Activated CD8-positive, alpha-beta memory T cell treated with anti-CD3 and anti-CD28 coated beads, Interleukin-2, amount 10 ng/mL, durations not matched to agents 7 days and 5 days (primary cell): ENCODE data around the gene MICALL2. TPM values are rescaled to one million over a fixed set of nuclear protein-coding genes. Genes with fewer than 3 reads are reported as not detected.

Source experiments
- ATAC-seq: fragments of 150-1000 bp; cut with Tn5 transposase; one replicate; pipeline ENCODE4 v1.10.0; 2021; ENCODE audit warnings: moderate library complexity
- CTCF ChIA-PET: fragments of 350-600 bp; sonication (Branson Sonifier 250); formaldehyde crosslinking; loops from one replicate; lab custom pipeline; 2021; ENCODE audit warnings: antibody characterized with exemption; lab: Charles Lee
- DNase-seq: peaks from one replicate; pipeline ENCODE4 v3.0.0-alpha.2; 2020
- H3K27ac Mint-ChIP-seq: one replicate; pipeline ENCODE4 v1.8.0; 2021; ENCODE audit warnings: mild to moderate bottlenecking, mixed read lengths
- H3K27me3 Mint-ChIP-seq: one replicate; pipeline ENCODE4 v1.8.0; 2021; ENCODE audit warnings: mixed read lengths
- H3K36me3 Mint-ChIP-seq: one replicate; pipeline ENCODE4 v1.8.0; 2021; ENCODE audit warnings: mild to moderate bottlenecking, mixed read lengths
- H3K4me1 Mint-ChIP-seq: one replicate; pipeline ENCODE4 v1.8.0; 2021; ENCODE audit warnings: mixed read lengths
- H3K4me3 Mint-ChIP-seq: one replicate; pipeline ENCODE4 v1.8.0; 2021; ENCODE audit warnings: mild to moderate bottlenecking, moderate library complexity, mixed read lengths
- H3K9me3 Mint-ChIP-seq: one replicate; pipeline ENCODE4 v1.8.0; 2022; ENCODE audit warnings: low read depth, mixed read lengths
- total RNA-seq, 2 experiments: library from RNA; stranded (reverse); gene quantifications; one replicate each; pipeline ENCODE4 v1.2.3, GENCODE V29; 2021

MICALL2 gene
- total RNA-seq, 2 experiments from 2014 or later = 2.1 to 2.2 TPM

DNA sequence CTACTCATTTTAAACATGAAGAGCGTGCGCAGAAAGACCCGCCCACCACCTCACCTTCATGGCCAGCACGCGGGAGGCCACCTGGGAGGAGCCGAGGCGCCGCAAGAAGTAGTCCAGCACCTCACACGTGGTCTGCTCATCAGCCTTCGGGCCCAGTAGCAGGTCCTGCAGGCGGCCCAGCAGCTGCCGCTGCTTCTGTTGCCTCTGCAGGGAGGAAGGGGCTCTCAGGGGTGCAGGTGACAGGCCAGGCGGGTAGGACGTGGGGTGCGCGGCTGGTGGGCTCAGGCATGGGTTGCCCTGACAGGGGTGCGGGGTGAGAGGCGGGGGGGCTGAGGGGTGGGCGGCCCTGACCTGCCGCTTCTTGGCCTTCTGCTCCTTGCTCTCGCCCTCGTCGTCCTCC is 27.3 kb upstream of the MICALL2 start:
- H3K9me3 Mint-ChIP-seq = no peaks in the 10 kb centered on the region
- H3K27ac Mint-ChIP-seq = no peak overlapping the region
- DNase-seq (no peak), ATAC-seq (no peak)
- peaks cover 4% of the 10 kb centered on the region for H3K36me3 Mint-ChIP-seq
- CTCF ChIA-PET = no interaction called here
- no peaks in the 10 kb centered on the region for H3K27me3 Mint-ChIP-seq
- H3K4me1 Mint-ChIP-seq = no peaks in the 10 kb centered on the region
- no peak overlapping the region for H3K4me3 Mint-ChIP-seq

DNA sequence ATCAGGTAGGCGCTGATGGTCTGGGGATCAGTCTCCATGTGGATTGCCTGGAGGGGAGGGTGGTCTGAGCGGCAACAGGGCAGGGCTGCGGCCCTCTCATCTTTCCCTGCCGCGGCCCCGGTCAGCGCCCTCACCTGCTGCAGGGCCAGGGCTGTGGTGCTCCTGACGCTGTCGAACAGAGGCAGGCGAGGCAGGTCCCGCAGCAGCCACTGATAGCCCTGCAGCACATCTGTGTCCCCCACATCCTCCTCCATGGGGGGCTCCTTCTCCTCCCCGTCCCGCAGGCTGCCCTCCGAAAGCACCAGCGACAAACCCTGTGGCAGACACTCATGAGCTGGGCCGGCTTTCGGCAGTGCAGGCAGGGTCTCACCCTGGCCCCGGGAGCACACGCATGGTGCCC is 25.9 kb upstream of the MICALL2 start:
- Mint-ChIP-seq H3K4me3 (no peak overlapping the region), H3K4me1 (no peaks in the 10 kb centered on the region), H3K27me3 (no peaks in the 10 kb centered on the region), H3K9me3 (no peaks in the 10 kb centered on the region), H3K27ac (no peak overlapping the region), H3K36me3 (peaks cover 2% of the 10 kb centered on the region)
- CTCF ChIA-PET = interaction anchor here (0.8 kb wide), 1 partner anchor 11 kb away, joined by 3 read pairs; no protein-coding TSS in a partner anchor
- ATAC-seq (no peak), DNase-seq (no peak)

DNA sequence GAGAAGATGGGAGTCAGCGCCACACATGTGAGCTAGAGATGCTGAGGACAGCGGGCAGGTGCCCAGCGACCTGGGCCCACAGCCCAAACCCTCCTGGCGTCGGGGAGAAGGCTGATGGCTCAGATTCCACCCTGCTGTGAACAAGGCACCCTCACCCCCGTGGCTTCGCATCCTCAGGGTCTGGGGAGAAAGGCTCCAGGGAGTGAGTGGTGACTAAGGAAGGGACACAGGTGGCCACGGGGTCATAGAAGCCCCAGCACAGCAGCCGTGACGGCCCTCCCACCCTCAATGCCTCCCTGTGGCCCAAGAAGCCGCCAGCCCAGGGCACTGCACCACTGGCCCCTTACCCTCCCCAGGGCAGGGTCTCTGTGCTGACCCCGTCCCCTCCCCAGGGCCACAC is 25.3 kb upstream of the MICALL2 start:
- no peaks in the 10 kb centered on the region for H3K4me1 Mint-ChIP-seq
- no peak for DNase-seq
- no peak overlapping the region for H3K27ac Mint-ChIP-seq
- CTCF ChIA-PET = no interaction called here
- H3K27me3 Mint-ChIP-seq = no peaks in the 10 kb centered on the region
- peaks cover 2% of the 10 kb centered on the region for H3K36me3 Mint-ChIP-seq
- ATAC-seq = no peak
- H3K9me3 Mint-ChIP-seq = no peaks in the 10 kb centered on the region
- H3K4me3 Mint-ChIP-seq = no peak overlapping the region

DNA sequence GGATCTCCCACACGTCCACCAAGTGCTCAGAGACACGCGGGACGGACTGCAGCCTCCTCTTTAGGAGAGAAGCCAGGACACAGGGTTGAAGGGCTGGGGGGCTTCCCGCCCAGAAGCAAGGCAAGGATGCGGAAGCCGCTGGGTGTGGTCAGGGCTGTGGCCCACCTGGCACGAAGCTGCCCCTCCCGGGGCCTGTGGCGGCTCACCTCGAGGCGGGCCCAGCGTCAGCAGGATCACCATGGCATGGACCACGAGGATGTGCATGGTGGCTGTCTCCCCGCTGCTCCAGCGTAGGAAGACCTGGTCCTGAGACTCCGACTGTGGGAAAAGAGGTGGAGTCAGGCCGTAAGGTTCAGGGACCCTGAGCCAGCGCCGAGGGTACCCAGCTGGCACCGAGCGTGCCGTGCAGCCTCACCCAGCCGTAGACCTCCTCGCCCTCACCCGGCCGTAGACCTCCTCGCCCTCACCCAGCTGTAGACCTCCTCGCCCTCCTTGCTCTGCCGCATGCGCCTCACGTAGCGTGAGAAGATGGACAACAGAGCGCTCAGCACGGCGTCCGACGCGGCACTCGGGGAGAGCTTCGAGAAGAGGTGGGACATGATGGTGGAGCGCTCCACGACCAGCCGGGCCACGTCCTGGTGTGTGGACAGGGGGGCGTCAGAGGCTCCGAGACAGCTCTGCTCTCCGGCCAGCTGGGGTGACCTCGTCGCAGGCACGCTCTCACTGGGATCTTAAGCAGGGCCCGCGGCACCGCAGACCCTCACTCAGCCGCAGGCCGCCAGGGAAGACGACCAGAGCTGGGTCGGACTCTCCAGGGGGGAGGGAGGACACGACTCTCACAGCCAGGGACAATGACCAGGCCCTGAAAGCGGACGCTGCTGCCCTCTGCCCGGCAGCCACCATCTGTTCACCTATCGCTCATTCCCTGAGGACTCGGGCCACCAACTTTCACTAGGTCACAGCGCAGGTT is 24.6 kb upstream of the MICALL2 start:
- H3K9me3 Mint-ChIP-seq = no peaks in the 10 kb centered on the region
- H3K36me3 Mint-ChIP-seq = no peaks in the 10 kb centered on the region
- no peak overlapping the region for H3K27ac Mint-ChIP-seq
- H3K27me3 Mint-ChIP-seq = no peaks in the 10 kb centered on the region
- ATAC-seq (no peak), DNase-seq (no peak)
- no peak overlapping the region for H3K4me3 Mint-ChIP-seq
- CTCF ChIA-PET = no interaction called here
- no peaks in the 10 kb centered on the region for H3K4me1 Mint-ChIP-seq

DNA sequence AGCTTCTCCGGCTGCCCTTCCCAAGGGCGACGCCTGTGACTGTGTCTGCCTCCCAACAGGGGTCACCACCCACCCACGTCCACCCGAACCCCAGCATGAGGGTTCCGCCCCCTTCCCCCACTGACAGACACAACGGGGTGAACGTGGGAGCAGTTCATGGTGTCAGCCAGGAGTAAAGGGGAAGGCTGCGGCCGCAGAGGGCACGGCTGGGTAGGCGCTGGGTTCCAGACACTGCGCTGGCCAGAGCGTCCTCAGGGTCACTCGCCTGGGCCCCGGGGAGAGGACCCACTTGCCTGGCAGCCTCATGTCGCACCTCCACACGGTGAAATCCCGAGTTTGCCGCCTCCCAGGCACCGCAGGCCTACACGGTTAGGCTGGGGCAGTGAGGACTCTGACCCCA is 23.8 kb upstream of the MICALL2 start:
- Mint-ChIP-seq H3K27me3 (no peaks in the 10 kb centered on the region), H3K9me3 (no peaks in the 10 kb centered on the region), H3K4me3 (no peak overlapping the region), H3K4me1 (no peaks in the 10 kb centered on the region), H3K27ac (no peak overlapping the region), H3K36me3 (no peaks in the 10 kb centered on the region)
- ATAC-seq (no peak), DNase-seq (no peak)
- CTCF ChIA-PET = no interaction called here

DNA sequence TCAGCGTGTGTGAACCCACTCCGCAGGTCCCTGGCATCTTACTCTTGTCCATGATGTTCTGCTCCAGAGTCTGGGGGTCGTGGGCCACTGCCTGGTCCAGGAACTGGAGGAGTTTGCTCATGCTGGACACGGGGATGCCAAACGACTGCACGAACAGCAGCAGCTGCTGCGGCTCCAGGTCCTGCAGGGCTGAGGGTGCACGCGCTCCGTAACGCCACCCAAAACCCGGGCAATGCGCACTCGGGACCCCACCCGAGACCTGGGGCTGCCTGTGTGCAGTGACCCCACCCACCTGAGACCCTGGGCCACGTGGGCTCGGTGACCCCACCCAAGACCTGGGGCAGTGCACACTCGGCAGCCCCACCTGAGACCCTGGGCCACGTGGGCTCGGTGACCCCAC is 22.0 kb upstream of the MICALL2 start:
- Mint-ChIP-seq H3K27ac (no peak overlapping the region), H3K9me3 (no peaks in the 10 kb centered on the region), H3K4me3 (no peak overlapping the region), H3K27me3 (no peaks in the 10 kb centered on the region), H3K4me1 (no peaks in the 10 kb centered on the region), H3K36me3 (no peaks in the 10 kb centered on the region)
- CTCF ChIA-PET = no interaction called here
- no peak for DNase-seq
- no peak for ATAC-seq

DNA sequence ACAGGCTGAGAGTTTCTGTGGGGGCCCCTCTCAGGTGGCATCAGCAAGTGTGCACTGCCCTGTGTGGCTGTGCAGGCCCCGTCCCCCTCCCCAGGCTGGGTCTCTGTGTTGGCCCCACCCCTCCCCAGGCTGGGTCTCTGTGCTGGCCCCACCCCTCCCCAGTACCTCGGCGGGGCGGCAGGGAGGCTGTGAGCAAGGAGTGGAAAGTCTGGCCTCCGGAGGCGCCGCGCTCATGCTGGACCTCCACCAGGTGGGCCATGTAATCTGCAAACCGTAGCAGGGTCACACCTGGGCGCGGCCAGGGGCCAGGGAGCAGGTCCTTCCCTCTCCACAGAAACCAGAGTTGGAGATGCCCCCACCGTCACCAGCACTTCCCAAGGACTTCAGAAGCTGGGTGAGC is 21.4 kb upstream of the MICALL2 start:
- no peaks in the 10 kb centered on the region for H3K4me1 Mint-ChIP-seq
- no peak overlapping the region for H3K27ac Mint-ChIP-seq
- no peaks in the 10 kb centered on the region for H3K27me3 Mint-ChIP-seq
- CTCF ChIA-PET = no interaction called here
- H3K9me3 Mint-ChIP-seq = no peaks in the 10 kb centered on the region
- no peak overlapping the region for H3K4me3 Mint-ChIP-seq
- DNase-seq (no peak), ATAC-seq (no peak)
- H3K36me3 Mint-ChIP-seq = no peaks in the 10 kb centered on the region

DNA sequence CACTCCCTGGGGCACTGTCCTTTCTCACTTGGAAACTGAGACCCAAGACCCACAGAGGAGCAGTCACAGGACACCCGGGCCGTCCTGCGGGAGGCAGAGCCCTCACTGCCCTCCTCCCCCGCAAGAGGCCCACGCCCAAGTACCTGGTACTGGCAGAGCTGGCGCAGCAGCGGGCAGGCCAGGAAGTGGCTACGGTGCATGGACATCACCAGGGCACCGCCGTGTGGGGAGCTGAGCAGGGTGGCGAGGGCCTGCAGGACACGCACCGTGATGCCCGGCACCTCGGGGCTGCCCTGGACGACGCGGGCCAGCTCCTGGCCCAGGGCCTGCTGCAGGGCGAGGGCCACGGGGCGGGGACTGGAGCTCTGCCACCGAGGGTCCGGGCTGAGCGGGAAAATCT is 20.0 kb upstream of the MICALL2 start:
- ATAC-seq (no peak), DNase-seq (no peak)
- H3K9me3 Mint-ChIP-seq = no peaks in the 10 kb centered on the region
- H3K4me3 Mint-ChIP-seq = no peak overlapping the region
- peaks cover 7% of the 10 kb centered on the region for H3K4me1 Mint-ChIP-seq
- H3K27me3 Mint-ChIP-seq = no peaks in the 10 kb centered on the region
- CTCF ChIA-PET = no interaction called here
- peaks cover 2% of the 10 kb centered on the region for H3K36me3 Mint-ChIP-seq
- H3K27ac Mint-ChIP-seq = no peak overlapping the region

DNA sequence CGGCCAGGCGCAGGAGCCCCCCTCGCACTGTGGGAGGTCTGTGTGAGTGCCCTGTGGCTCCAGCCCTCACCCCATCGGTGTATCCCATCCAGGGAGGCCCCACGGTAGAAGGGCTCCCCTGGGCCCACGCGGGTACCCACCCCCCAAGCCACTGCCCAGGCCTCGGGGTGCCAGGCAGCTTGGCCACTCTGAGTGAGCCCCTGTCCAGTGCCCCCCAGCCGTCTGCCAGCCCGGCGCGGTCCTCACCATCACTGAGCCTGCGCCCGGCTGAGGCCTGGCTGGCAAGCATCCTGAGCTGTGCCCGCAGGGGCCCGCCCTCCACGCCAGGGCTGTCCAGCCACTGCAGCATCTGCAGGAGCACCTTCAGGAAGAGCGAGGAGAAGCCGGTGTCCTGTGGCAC is 19.2 kb upstream of the MICALL2 start:
- Mint-ChIP-seq H3K4me3 (no peak overlapping the region), H3K4me1 (peaks cover 11% of the 10 kb centered on the region), H3K27me3 (no peaks in the 10 kb centered on the region), H3K27ac (no peak overlapping the region), H3K9me3 (no peaks in the 10 kb centered on the region), H3K36me3 (peaks cover 2% of the 10 kb centered on the region)
- ATAC-seq = no peak
- CTCF ChIA-PET = no interaction called here
- no peak for DNase-seq

DNA sequence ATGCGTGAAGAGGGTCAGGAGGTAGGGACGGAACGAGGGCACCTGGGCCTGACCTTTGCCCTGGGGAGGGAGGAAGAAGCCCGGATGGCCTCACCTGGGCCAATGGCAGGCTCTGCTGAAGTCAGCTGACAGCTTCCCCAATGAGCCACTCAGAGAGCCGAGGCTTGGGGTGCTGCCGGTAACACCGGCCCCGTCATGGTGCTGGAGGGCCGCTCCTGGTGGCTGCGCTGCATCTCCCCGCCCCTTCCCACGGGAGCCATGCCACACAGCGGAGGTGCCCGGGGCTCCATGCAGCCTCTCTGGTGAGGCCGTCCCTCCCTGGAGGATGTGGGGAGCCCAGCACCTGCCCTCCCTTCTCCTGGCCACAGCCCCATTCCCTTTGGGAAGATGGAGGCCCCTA is 17.6 kb upstream of the MICALL2 start:
- Mint-ChIP-seq H3K4me3 (no peak overlapping the region), H3K27me3 (no peaks in the 10 kb centered on the region), H3K36me3 (peaks cover 3% of the 10 kb centered on the region), H3K4me1 (peaks cover 11% of the 10 kb centered on the region), H3K27ac (no peak overlapping the region), H3K9me3 (no peaks in the 10 kb centered on the region)
- DNase-seq = no peak
- no peak for ATAC-seq
- CTCF ChIA-PET = no interaction called here

DNA sequence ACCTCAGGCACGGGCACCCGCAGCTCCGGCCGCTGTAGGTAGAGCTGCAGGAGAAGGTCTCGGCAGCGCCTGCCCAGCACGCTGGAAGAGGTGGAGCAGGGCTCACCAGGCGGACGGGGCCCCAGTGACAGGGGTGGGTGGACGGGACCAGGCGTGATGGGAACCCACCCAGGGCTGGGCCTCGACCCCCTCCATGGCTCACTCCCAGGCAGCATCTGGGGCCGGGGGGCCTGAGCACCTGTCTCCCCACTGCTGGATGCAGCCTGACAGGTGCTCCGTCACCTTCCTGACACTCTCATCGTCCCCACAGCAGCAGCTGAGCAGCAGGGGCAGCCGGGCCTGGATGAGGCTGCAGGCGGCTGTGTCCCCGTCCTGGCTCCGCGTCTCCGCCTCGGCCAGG is 16.7 kb upstream of the MICALL2 start:
- H3K36me3 Mint-ChIP-seq = peaks cover 3% of the 10 kb centered on the region
- CTCF ChIA-PET = interaction anchor here (1.3 kb wide), 2 partner anchors 44 to 411 kb away, joined by 3 to 4 read pairs; no protein-coding TSS in a partner anchor
- H3K27ac Mint-ChIP-seq = no peak overlapping the region
- H3K4me3 Mint-ChIP-seq = no peak overlapping the region
- peaks cover 11% of the 10 kb centered on the region for H3K4me1 Mint-ChIP-seq
- no peaks in the 10 kb centered on the region for H3K9me3 Mint-ChIP-seq
- no peak for ATAC-seq
- H3K27me3 Mint-ChIP-seq = no peaks in the 10 kb centered on the region
- no peak for DNase-seq

DNA sequence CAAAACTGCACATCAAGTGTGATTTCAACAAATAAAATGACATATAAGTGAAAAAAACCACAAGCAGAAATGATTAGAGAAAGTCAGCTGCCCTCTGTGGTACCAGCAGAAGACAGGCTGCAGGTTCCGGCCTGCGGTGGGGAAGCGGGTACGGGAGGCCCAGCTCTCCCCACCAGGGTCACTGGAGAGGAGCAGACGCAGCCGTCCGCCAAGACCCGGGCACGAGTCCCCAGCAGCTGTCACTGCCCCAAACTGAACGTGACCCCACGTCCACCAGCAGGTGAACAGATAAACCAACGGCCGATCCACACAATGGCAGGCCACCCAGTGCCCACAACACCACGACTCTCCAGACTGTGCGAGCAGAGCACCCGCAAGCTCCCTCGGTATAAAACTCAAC is 16.1 kb upstream of the MICALL2 start:
- peaks cover 11% of the 10 kb centered on the region for H3K4me1 Mint-ChIP-seq
- H3K27me3 Mint-ChIP-seq = no peaks in the 10 kb centered on the region
- DNase-seq = no peak
- no peak overlapping the region for H3K27ac Mint-ChIP-seq
- CTCF ChIA-PET = interaction anchor here (1.3 to 2.2 kb wide), 4 partner anchors 15 to 410 kb away, joined by 3 to 7 read pairs (median 4); no protein-coding TSS in a partner anchor
- no peaks in the 10 kb centered on the region for H3K9me3 Mint-ChIP-seq
- H3K4me3 Mint-ChIP-seq = no peak overlapping the region
- peaks cover 3% of the 10 kb centered on the region for H3K36me3 Mint-ChIP-seq
- ATAC-seq = no peak

DNA sequence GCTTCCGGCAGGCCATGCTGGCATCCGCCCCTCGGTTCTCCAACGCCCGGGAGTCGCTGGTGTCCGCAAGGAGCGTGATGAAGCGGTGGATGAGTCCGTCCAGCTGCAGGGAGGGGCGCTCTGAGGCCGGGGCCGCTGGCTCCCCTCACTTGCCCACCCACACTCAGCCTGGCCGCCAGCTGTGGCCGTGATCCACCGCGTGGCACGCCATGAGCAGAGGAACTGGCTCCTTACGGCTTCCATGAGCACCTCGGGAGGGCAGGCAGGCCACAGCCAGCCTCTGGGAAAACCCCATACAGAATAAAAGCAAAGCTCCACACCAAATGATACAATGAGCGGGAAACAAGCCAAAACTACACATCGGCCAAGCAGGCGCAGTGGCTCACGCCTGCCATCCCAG is 15.5 kb upstream of the MICALL2 start:
- ATAC-seq (no peak), DNase-seq (no peak)
- Mint-ChIP-seq H3K36me3 (peaks cover 3% of the 10 kb centered on the region), H3K27me3 (no peaks in the 10 kb centered on the region), H3K4me3 (no peak overlapping the region), H3K4me1 (peaks cover 11% of the 10 kb centered on the region), H3K9me3 (no peaks in the 10 kb centered on the region), H3K27ac (no peak overlapping the region)
- CTCF ChIA-PET = interaction anchor here (0.6 to 2.2 kb wide), 23 partner anchors 11 to 481 kb away, joined by 3 to 14 read pairs (median 4); no protein-coding TSS in a partner anchor
